GM21723 (cell line): ENCODE measurements around the gene RAB27A.
"Not testable (repeated sequence)": the region's sequence is repeated elsewhere in the genome, so short reads cannot be mapped to it uniquely, and the experiment has no call there.

Experiments
- ATAC-seq: cut with Tn5 transposase; IDR thresholded peaks from one replicate; pipeline ENCODE4 v1.9.1; 2021; ENCODE audit warnings: mild to moderate bottlenecking, moderate library complexity; ENCODE audit not compliant: unreplicated experiment

The RAB27A gene

DNA sequence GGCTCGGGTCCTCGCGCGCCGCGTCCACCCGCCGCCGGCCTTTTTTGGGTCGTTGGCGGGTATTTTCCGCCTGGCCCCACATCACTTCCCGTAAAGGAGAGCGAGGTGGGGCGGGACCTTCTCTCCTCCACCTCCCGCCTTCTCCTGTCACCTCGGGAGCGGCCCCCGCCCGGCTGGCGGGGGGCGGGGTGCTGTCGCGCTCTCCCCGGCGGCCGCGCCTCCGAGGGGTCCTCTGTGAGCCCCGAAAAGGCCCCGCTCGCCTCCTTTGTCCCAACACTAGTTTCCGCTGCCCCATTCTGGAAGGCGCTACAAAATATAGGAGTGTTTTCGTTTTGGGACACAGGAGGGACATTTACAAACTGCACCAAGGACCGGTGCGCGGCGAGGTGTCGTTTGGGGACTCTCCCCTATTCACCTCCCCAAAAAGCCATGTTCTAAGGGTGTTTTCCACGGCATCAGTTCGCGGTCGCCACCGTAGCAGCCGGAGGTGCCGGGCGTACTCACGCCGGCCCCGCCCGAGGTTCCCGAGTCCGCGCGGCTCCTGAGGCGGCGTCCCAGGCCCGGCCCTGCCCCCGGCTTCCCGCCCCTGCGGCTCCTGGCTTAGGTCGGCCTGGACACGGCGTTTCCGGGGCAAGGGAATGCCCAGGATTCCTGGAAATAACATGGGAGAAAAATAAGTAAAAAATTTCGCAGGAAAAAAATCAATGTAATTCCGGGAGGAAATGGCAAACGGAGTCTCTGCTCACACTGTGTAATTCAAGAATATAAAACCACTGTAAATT lies at the start of gene RAB27A:
Gene RAB27A (minus strand): TSS at position 68 of the 782 bp plus-strand sequence. CDS start 54,879 bp downstream, outside the sequence.
- peak; percentile 77 for ATAC-seq

- no peak for ATAC-seq
Measured at GRCh38 chr15:55337160-55337559, 47.5 kb upstream of the RAB27A start.

DNA sequence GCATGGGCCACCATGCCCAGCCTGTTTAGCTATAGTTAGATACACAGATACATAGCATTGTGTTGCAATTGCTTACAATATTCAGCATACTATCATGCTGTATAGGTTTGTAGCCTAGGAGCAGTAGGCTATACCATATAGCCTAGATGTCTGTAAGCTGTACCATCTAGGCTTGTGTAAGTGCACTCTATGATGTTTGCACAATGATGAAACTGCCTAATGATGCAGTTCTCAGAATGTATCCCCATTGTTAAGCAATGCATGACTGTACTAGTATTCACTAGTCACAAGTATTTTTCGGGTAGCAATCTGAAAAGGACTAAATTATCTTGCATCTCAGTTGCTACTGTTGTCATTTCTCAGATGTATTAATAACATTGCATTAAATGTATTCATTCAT lies 45.4 kb upstream of the RAB27A start:
- no peak for ATAC-seq

GRCh38 chr15:55334371-55334770 lies 44.8 kb upstream of the RAB27A start:
- no peak for ATAC-seq

GRCh38 chr15:55327387-55327786 lies 37.8 kb upstream of the RAB27A start:
- no peak for ATAC-seq

GRCh38 chr15:55322467-55322866 lies 32.9 kb upstream of the RAB27A start:
- no peak for ATAC-seq

DNA sequence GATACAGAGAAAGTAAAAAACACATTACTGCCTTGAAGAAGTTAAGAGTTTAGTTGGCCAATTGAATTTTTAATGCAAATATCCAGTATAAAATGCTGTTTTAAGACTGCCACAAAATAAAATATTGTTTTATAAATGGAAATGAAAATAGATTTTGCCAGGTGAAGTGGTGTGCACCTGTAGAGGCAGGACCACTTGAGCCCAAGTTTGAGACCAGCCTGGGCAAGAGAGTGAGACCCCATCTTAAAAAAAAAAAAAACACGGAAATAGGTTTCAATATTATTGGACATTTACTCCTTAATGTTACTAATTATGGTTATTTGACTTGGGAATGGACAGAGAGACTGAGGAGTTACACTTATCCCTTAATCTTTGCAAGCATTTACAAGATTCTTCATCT lies 31.4 kb upstream of the RAB27A start:
- no peak for ATAC-seq

DNA sequence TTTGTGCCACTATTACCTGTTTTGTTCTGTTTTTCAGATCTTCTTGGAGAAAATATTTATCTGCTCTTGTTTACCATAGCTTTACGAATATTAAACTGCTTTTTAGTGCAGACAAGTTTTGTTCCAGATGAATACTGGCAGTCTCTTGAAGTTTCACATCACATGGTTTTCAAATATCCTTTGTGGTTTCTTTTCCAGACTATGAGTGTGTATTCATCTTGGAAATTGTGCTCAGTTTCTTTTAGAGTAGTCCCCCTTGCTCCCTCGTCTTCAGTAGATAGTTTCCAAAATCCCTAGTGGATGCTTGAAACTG lies 30.6 kb upstream of the RAB27A start:
- ATAC-seq, result no peak

DNA sequence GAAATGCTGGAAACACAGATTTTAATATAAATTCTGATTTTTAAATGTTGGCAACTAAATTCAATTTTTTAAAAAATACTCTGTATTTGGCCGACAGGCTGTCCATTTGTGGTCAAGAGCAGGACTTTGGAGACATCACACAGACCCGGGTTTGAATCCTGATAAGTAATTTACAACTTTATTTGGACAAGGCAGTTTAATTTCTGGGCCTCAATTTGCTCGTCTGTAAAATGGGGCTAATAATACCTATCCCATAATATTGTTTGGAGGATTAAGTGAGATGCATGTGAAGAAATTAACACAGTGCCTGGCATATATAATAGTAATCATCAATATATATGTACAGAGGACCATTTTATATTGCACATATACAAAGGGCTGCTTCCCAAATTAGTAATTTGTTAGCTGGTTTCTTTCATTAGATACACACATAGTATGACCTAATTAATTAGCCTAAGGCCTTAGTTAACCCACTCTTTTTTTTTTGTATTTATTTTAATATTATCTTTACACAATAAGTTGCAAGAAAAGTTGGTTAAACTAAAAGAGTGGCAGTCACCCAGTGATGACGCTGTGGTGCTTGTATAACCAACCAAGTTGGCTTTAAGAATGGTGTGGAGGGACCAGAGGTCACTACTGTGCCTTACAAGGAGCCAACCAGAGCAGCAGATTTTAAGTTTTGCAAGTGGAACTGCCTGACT lies 30.1 kb upstream of the RAB27A start:
- ATAC-seq, result peak; percentile 51

DNA sequence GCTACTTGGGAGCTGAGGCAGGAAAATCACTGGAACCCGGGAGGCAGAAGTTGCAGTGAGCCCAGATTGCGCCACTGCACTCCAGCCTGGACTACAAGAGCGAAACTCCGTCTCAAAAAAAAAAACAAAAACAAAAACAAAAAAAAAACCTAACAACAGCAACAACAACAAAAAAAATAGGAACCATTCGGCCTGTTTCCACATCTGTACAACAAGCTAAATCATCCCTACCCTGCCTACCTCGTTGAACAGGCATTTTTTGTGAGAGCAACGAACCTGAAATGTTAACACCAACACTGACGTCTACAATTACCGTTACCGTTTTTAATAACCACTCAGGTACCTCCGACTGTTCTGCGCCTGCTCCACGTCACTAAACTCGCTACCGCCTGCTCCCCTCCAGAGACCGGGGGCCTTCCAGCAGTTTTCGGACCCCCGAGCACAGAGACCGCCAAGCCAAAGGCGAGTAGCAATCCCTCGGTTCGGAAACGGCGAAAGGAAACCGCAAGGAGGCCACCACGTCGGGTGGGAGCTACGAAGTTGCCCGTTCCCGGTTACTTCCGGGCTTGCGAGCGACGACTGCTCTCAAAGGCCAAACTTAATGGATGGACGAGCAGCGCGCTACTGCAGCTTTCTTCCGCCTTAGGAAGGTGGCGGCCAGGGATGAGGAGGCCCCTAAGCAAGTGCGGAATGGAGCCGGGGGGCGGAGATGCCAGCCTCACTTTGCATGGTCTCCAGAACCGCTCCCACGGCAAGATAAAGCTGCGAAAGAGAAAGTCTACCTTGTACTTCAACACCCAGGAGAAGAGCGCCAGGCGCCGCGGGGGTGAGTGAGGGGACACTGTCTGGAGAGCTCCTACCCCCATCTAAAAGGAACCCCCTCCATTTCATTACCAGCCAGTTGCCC lies 29.2 kb upstream of the RAB27A start, which contains the start of the genes PIGB and PIGBOS1:
Gene PIGB (plus strand): TSS at position 635 of the 907 bp plus-strand sequence. CDS start 29 bp downstream, at position 664.
Gene PIGBOS1 (minus strand): TSS at position 536 of the 907 bp plus-strand sequence. CDS start 1,331 bp downstream, outside the sequence.
- peak; percentile 95 for ATAC-seq

GRCh38 chr15:55302801-55303200 lies 13.2 kb upstream of the RAB27A start:
- ATAC-seq, result not testable (repeated sequence)

DNA sequence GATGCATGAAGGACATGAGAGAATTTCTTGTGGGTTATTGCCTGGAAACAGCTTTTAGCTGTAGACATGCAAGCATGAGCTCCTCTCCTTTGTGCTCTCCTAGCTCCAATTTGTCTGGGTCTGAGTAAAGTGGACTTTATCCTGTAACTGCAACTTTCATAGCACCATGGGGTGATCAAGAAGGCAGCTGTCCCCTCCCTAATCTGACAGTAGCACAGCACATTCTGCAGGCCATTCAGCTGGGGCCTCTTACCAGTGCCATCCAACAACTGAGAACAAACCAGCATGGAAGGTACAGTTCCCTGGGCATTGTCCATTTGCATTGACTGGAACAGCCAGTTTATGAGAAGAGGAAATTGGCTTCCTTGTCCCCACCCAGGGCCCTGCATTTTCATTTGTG lies 7.7 kb upstream of the RAB27A start:
- no peak for ATAC-seq

- ATAC-seq, result peak; percentile 78
Measured at GRCh38 chr15:55290528-55291057, 980 bp upstream of the RAB27A start.

- peak; percentile 41 for ATAC-seq
Measured at GRCh38 chr15:55289011-55289745, 435 bp downstream of the RAB27A start.

GRCh38 chr15:55288006-55288717 lies 1.5 kb downstream of the RAB27A start:
- ATAC-seq, result no peak

DNA sequence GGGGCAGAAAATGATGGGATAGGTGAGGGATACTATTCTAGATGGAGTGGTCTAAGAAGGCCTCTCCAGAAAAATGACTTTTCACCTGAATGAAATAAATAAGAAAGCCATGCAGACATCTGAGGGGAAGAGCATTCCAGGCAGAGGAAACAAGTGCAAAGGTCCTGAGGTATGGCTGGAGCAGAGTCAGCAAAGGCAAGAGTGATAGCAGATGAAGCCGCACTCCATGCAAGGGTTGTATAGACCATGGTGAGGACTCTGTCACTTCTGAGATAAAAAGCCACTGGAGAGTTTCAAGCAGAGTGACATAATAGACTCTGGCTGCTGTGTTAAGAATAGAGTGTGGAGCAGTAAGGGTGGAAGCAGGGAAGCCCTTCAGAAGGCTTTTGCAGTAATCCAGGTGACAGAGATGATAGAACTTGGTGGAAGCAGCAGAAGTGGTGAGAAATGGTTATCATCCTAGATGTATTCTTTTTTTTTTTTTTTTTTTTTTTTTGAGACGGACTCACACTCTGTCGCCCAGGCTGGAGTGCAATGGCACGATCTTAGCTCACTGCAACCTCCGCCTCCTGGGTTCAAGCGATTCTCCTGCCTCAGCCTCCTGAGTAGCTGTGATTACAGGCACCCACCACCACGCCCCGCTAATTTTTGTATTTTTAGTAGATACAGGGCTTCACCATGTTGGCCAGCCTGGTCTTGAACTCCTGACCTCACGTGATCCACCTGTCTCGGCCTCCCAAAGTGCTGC lies 3.0 kb downstream of the RAB27A start:
- ATAC-seq, result not testable (repeated sequence)

- no peak for ATAC-seq
Measured at GRCh38 chr15:55284426-55284825, 5.2 kb downstream of the RAB27A start.

GRCh38 chr15:55283379-55284147 lies 6.0 kb downstream of the RAB27A start:
- ATAC-seq, result no peak
